NCI-H128 (cell line): ENCODE results near the gene SEC31B.
A peak's percentile ranks its signal among the peaks of the same experiment; 100 is the strongest.

ENCODE experiments used
- DNase-seq: peaks from one replicate; lab custom pipeline; 2025; ENCODE audit not compliant: unreplicated experiment; lab: John Stamatoyannopoulos, UW

The SEC31B gene

GRCh38 chr10:100502926-100503494 is 16.7 kb downstream of the SEC31B start:
- DNase-seq: no peak

DNA sequence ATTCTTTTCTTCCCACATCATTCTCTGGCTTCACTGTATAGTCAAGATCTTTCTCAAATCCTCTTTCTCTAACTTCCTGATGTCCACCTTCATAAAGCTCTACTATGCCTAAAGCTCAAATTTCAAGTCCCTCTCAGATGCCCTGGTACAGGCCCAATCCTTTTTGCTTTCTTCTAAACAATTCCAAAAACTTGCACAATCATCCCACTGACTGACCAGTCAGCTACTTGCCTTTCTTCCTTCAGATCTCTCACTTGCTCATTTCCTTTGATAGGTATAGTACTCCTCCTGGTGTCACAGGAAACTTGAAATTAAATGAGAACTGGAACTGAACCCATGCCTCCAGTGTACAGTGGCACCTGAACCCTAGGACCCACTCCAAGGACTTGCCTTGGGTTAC is 18.2 kb downstream of the SEC31B start:
- DNase-seq: no peak

GRCh38 chr10:100498059-100498458 is 21.6 kb downstream of the SEC31B start:
- DNase-seq: no peak

GRCh38 chr10:100496567-100496966 is 23.1 kb downstream of the SEC31B start:
- DNase-seq: no peak

- no peak for DNase-seq
These were observed 29.1 kb downstream of the SEC31B start for GRCh38 chr10:100490531-100490930.

DNA sequence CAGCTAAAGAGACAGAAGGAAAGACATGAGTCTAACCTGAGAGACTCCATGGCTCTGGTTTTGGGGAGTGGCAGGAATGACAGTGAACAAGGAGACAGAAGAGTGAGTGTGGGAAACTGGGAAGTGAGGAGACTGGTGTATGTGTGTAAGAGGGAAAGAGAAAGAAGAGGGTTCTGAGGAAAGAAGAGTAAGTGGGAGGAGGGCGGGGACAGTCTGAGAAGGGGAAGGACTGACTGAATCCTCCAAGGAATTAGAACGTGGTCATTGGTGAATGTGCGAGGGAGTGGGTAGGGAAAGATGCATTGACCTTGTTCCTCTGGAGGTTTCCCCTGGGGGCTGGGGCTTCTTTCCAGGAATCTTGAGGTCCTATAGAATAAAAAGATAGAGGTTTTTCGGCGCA is 30.3 kb downstream of the SEC31B start:
- no peak for DNase-seq

DNA sequence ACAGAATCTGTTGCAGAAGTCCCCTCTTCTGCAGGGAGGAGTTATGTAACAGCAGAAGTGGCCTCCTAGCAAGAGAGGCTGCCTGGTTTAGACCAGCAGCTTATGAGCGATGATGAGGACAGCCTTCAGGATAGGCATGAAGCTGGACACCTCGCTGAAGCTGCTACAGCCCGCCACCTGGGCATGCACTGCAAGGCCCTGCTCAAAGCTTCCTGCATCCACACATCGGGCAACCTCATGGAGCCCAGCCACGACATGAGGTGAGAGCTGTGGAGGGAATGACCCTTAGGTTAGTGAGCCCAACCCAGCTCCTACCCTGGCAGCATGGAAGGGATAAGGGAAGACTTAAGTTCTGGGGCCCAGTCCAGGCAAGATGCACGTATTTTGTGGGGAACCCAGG is 32.1 kb downstream of the SEC31B start:
- no peak for DNase-seq

DNA sequence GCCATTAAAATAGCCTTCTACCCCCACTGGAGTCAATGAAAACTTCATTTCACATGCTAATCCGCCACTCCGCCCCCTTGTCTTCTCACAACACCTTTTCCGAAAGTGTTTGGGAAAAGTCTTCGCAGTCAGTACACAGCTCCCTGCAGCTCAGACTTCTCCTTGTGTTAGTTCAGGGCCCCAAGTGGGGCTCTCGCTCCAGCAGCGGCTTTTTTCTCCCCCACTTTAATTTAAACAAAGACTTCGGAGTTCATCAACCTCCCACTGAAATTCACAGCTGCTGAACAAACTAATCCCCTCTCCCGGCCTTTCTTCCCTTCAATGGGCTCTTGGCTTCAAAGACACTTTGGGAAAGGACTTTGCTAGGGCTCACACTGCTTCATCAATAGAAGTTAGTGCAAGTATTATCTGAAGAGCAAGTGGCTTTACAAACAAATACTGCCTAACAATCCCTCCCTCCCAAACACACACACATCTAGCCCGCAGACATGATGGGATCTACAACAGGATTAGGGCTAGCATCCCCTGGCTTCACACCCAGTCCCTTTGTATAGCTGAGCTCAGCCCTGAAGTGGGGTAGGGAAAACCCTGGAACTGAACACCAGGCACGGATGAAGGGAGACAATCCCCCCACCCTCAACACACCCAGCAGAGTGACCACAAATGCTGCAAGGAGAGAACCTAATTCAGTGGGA is 33.7 kb downstream of the SEC31B start:
- no peak for DNase-seq

DNA sequence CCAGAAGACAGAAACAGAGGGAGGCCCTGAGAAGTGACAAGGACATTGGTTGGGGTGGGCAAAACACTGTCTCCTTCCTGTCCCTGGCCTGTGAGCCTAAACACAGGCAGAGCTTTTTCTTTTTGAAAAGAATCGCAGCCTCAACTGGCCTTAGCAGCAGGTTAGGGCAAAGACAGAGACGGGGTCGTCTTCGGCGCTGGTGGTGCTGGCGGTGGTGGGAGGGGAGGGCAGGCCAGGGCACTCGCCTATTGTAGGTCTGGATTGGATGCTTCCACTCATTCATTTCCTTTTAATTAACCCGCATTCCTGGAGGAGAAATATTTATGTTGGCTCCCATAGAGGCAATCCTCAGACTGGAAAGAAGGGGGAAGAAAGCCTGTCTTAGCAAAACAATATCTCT is 34.3 kb downstream of the SEC31B start:
- DNase-seq: no peak

- no peak for DNase-seq
These were observed 35.6 kb downstream of the SEC31B start for GRCh38 chr10:100483876-100484666.

GRCh38 chr10:100482834-100483185 is 36.9 kb downstream of the SEC31B start:
- DNase-seq: no peak

DNA sequence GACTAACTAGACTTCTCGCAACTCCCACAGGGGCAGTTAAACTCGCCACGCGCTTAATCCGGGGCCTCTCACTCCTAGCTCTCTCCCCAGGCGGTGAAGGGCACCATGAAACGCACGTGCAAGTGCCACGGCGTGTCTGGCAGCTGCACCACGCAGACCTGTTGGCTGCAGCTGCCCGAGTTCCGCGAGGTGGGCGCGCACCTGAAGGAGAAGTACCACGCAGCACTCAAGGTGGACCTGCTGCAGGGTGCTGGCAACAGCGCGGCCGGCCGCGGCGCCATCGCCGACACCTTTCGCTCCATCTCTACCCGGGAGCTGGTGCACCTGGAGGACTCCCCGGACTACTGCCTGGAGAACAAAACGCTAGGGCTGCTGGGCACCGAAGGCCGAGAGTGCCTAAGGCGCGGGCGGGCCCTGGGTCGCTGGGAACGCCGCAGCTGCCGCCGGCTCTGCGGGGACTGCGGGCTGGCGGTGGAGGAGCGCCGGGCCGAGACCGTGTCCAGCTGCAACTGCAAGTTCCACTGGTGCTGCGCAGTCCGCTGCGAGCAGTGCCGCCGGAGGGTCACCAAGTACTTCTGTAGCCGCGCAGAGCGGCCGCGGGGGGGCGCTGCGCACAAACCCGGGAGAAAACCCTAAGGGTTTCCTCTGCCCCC is 37.4 kb downstream of the SEC31B start:
- DNase-seq: no peak

DNA sequence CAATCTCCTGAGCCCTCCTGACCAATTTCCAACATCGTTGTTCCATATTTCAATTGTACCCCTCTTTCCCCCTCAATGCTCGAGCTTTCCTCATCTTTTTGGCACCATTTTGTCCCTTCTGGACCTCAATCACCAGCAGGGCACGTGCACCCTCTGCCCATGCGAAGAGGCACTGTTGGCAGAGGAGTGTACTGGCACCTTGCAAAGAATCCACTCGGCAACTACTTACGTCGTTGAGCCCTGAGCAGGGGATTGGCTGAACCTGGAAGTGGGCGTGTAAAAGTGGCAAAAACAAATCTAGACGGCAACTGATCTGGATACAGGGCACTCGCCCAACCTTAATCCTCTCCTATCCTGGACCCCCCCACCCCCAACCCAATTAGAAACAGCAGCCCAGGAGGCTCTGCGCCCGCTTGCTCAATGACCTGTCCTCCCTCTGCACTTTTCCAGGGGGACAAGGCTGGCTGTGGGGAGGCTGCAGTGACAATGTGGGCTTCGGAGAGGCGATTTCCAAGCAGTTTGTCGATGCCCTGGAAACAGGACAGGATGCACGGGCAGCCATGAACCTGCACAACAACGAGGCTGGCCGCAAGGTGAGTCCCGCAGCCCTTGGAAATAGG is 38.1 kb downstream of the SEC31B start:
- peak; percentile 57 for DNase-seq

GRCh38 chr10:100480002-100480401 is 39.7 kb downstream of the SEC31B start:
- DNase-seq: no peak

- DNase-seq: no peak
These were observed 40.6 kb downstream of the SEC31B start for GRCh38 chr10:100479037-100479436.

- DNase-seq: no peak
These were observed 41.7 kb downstream of the SEC31B start for GRCh38 chr10:100477970-100478369.

DNA sequence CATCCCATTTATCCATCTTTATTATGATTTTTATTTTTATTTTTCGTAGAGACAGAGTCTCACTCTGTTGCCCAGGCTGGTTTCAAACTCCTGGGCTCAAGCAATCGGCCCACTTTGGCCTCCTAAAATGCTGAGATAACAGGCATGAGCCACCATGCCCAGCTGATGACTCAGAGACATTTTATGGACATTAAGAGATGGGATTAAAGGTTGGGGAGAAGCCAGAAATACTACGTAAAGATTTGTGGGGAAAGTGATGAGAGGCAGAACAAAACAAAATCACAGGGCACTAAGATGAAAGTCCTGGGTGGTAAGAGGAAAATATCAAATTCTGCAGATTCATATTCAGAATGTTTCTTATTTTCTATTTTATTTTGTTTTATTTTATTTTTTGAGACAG is 49.3 kb downstream of the SEC31B start:
- DNase-seq: no peak

- no peak for DNase-seq
These were observed 49.9 kb downstream of the SEC31B start for GRCh38 chr10:100469756-100470155.

GRCh38 chr10:100468978-100469377 is 50.7 kb downstream of the SEC31B start:
- no peak for DNase-seq

DNA sequence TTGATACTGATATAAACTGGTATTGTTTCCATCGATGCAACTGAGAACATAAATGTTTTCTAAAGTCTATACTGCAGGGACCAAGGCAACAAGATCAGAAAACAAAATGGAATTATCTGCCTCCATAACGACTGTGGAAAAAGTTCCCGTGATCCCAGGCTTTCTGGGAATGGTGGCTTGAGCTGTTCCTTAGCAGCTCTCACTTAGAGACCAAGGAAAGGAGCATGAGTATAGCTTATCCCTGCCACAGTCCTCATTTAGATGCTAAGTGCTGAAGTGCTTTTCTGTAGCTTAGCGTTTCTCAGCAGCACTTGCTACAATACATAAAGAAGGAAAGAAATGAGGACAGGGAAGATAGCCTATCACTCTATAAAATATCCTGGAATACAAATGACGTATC is 51.3 kb downstream of the SEC31B start:
- DNase-seq: no peak

- no peak for DNase-seq
These were observed 57.0 kb downstream of the SEC31B start, which contains the start of gene WNT8B for GRCh38 chr10:100462709-100463108. WNT8B (plus strand) TSS chr10:100463009; CDS start chr10:100463169, 160 bp downstream.
